HEK293 (cell line): Measurements from ENCODE around the gene ELF3.
A peak's percentile ranks its signal among the peaks of the same experiment; 100 is the strongest.

Source experiments
- EGR2 ChIP-seq: fragments of 450-650 bp; formaldehyde crosslinking; IDR thresholded peaks from 2 replicates; pipeline ENCODE4 v1.5.1; 2016; ENCODE audit warnings: low read depth, missing biosample characterization, missing genetic modification characterization
- KLF16 ChIP-seq: fragments of 450-650 bp; formaldehyde crosslinking; IDR thresholded peaks from 2 replicates; pipeline ENCODE4 v1.5.1; 2017; ENCODE audit warnings: missing biosample characterization, missing genetic modification characterization
- KLF9 ChIP-seq: fragments of 450-650 bp; formaldehyde crosslinking; IDR thresholded peaks from 2 replicates; pipeline ENCODE4 v1.5.1; 2016; ENCODE audit warnings: missing biosample characterization, missing genetic modification characterization, low read depth
- OSR2 ChIP-seq: fragments of 450-650 bp; formaldehyde crosslinking; IDR thresholded peaks from 2 replicates; pipeline ENCODE4 v1.5.1; 2016; ENCODE audit warnings: missing biosample characterization, missing genetic modification characterization
- PBX3 ChIP-seq: sonication (generic); formaldehyde crosslinking; IDR thresholded peaks from 2 replicates; pipeline ENCODE4 v1.8.1; 2022; ENCODE audit warnings: mild to moderate bottlenecking, moderate library complexity, missing genetic modification reagents
- SALL2 ChIP-seq: fragments of 450-650 bp; formaldehyde crosslinking; IDR thresholded peaks from 2 replicates; pipeline ENCODE4 v1.5.0; 2017; ENCODE audit warnings: missing biosample characterization, mild to moderate bottlenecking, missing genetic modification characterization, borderline replicate concordance
- SP7 ChIP-seq: fragments of 450-650 bp; formaldehyde crosslinking; IDR thresholded peaks from 2 replicates; pipeline ENCODE4 v1.5.1; 2016; ENCODE audit warnings: missing biosample characterization, missing genetic modification characterization
- TCF7L2 ChIP-seq: IDR thresholded peaks from 2 replicates; pipeline ENCODE4 v1.6.1; 2011; ENCODE audit warnings: low read depth, mild to moderate bottlenecking, inconsistent platforms, low read length, moderate library complexity, borderline replicate concordance
- YY2 ChIP-seq: fragments of 450-650 bp; formaldehyde crosslinking; IDR thresholded peaks from 2 replicates; pipeline ENCODE4 v1.5.1; 2016; ENCODE audit warnings: missing biosample characterization, missing genetic modification characterization
- ZEB2 ChIP-seq: fragments of 450-650 bp; formaldehyde crosslinking; IDR thresholded peaks from 2 replicates; pipeline ENCODE4 v1.5.1; 2016; ENCODE audit warnings: missing biosample characterization, missing genetic modification characterization
- ZFP3 ChIP-seq: fragments of 450-650 bp; formaldehyde crosslinking; IDR thresholded peaks from 2 replicates; pipeline ENCODE4 v1.5.1; 2016; ENCODE audit warnings: low read depth, missing biosample characterization, missing genetic modification characterization
- ZNF266 ChIP-seq: fragments of 450-650 bp; formaldehyde crosslinking; IDR thresholded peaks from 2 replicates; pipeline ENCODE4 v1.5.1; 2016; ENCODE audit warnings: missing biosample characterization, missing genetic modification characterization, low read depth
- ZNF350 ChIP-seq: fragments of 450-650 bp; formaldehyde crosslinking; IDR thresholded peaks from 2 replicates; pipeline ENCODE4 v1.5.0; 2017; ENCODE audit warnings: missing biosample characterization, mild to moderate bottlenecking, missing genetic modification characterization
- ZNF37A ChIP-seq: fragments of 450-650 bp; IDR thresholded peaks from 2 replicates; pipeline ENCODE4 v1.5.1; 2018; ENCODE audit warnings: missing biosample characterization, missing genetic modification characterization
- ZNF394 ChIP-seq: fragments of 450-650 bp; formaldehyde crosslinking; IDR thresholded peaks from 2 replicates; pipeline ENCODE4 v1.5.1; 2016; ENCODE audit warnings: missing biosample characterization, missing genetic modification characterization, mild to moderate bottlenecking, moderate library complexity, borderline replicate concordance
- ZNF488 ChIP-seq: fragments of 450-650 bp; formaldehyde crosslinking; IDR thresholded peaks from 2 replicates; pipeline ENCODE4 v1.5.1; 2016; ENCODE audit warnings: missing biosample characterization, missing genetic modification characterization
- ZNF548 ChIP-seq: fragments of 450-650 bp; formaldehyde crosslinking; IDR thresholded peaks from 2 replicates; pipeline ENCODE4 v1.5.1; 2016; ENCODE audit warnings: missing biosample characterization, missing genetic modification characterization
- ZNF549 ChIP-seq: fragments of 450-650 bp; IDR thresholded peaks from 2 replicates; pipeline ENCODE4 v1.5.1; 2018; ENCODE audit warnings: missing biosample characterization, missing genetic modification characterization, mild to moderate bottlenecking, inconsistent platforms, moderate library complexity
- ZNF571 ChIP-seq: fragments of 450-650 bp; formaldehyde crosslinking; IDR thresholded peaks from 2 replicates; pipeline ENCODE4 v1.5.0; 2017; ENCODE audit warnings: missing biosample characterization, missing genetic modification characterization
- ZNF621 ChIP-seq: fragments of 450-650 bp; formaldehyde crosslinking; IDR thresholded peaks from 2 replicates; pipeline ENCODE4 v1.5.1; 2017; ENCODE audit warnings: missing biosample characterization, missing genetic modification characterization
- ZNF654 ChIP-seq: fragments of 450-650 bp; formaldehyde crosslinking; IDR thresholded peaks from 2 replicates; pipeline ENCODE4 v1.5.1; 2016; ENCODE audit warnings: low read depth, missing biosample characterization, missing genetic modification characterization
- ZNF658 ChIP-seq: fragments of 450-650 bp; formaldehyde crosslinking; IDR thresholded peaks from 2 replicates; pipeline ENCODE4; 2016; ENCODE audit warnings: missing biosample characterization, missing genetic modification characterization
- ZXDB ChIP-seq: fragments of 450-650 bp; formaldehyde crosslinking; IDR thresholded peaks from 2 replicates; pipeline ENCODE4 v1.5.1; 2016; ENCODE audit warnings: missing biosample characterization, missing genetic modification characterization
- TF ChIP-seq, protein P1 (sequence below): fragments of 450-650 bp; formaldehyde crosslinking; IDR thresholded peaks from 2 replicates; pipeline ENCODE4 v1.5.1; 2016; ENCODE audit warnings: missing biosample characterization, missing genetic modification characterization, low read depth
- TF ChIP-seq, protein P2 (sequence below): fragments of 450-650 bp; formaldehyde crosslinking; IDR thresholded peaks from 2 replicates; pipeline ENCODE4 v1.5.1; 2017; ENCODE audit warnings: missing biosample characterization, missing genetic modification characterization
- TF ChIP-seq, protein P3 (sequence below): fragments of 450-650 bp; formaldehyde crosslinking; IDR thresholded peaks from 2 replicates; pipeline ENCODE4 v1.5.1; 2016; ENCODE audit warnings: missing biosample characterization, missing genetic modification characterization, borderline replicate concordance
- TF ChIP-seq, protein P4 (sequence below): fragments of 450-650 bp; formaldehyde crosslinking; IDR thresholded peaks from 2 replicates; pipeline ENCODE4 v1.5.1; 2016; ENCODE audit warnings: missing biosample characterization, missing genetic modification characterization

The ELF3 gene

DNA sequence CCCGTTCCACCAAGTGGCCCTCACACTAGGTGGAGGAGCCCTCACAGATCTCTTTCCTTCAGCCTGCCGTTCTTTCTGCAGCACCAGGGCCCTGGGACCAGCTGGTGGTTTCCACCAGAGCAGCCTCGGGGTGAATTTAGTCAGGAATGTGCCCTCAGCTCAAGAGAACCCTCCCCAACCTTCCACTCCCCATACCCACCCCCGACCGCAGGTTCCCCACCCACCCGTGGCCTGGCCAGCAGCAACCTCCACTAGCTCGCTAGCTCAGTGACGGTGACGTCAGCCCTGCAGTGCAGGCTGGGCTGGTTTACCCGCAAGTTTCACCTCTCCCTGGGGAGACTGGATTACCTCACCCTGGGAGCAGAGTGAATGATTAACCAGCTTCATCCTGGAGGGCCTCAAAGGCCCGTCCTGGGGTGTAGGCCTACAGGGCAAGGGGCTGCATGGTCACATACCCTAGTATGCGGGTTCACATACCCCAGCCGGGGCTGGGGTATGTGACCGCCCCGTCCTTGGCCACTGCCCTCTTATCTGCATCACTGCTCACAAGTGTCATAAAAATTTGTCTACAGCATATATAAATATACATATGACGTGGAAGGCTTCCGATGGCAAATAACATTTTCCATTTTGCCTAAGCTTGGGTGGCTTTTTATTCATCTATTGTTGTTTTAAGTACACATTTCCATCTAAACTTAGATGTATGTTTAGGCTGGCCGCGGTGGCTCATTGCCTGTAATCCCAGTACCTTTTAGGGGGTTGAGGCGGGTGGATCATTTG lies 24.5 kb downstream of the ELF3 start (continued):
- no peak for TF ChIP-seq SALL2 (tag by site-specific recombination)
- no peak for TF ChIP-seq ZNF37A (tag by site-specific recombination)
- TF ChIP-seq EGR2 (tag by site-specific recombination) = peak; percentile 46; the same call in 1 of the 2 replicates
- TF ChIP-seq PBX3 (CRISPR knock-in tag) = no peak
- no peak for TF ChIP-seq ZNF394 (tag by site-specific recombination)
- TF ChIP-seq ZNF549 = no peak
- no peak for TF ChIP-seq TCF7L2
- TF ChIP-seq, protein P1, sequence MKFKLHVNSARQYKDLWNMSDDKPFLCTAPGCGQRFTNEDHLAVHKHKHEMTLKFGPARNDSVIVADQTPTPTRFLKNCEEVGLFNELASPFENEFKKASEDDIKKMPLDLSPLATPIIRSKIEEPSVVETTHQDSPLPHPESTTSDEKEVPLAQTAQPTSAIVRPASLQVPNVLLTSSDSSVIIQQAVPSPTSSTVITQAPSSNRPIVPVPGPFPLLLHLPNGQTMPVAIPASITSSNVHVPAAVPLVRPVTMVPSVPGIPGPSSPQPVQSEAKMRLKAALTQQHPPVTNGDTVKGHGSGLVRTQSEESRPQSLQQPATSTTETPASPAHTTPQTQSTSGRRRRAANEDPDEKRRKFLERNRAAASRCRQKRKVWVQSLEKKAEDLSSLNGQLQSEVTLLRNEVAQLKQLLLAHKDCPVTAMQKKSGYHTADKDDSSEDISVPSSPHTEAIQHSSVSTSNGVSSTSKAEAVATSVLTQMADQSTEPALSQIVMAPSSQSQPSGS = peak; percentile 99
- TF ChIP-seq, protein P2, sequence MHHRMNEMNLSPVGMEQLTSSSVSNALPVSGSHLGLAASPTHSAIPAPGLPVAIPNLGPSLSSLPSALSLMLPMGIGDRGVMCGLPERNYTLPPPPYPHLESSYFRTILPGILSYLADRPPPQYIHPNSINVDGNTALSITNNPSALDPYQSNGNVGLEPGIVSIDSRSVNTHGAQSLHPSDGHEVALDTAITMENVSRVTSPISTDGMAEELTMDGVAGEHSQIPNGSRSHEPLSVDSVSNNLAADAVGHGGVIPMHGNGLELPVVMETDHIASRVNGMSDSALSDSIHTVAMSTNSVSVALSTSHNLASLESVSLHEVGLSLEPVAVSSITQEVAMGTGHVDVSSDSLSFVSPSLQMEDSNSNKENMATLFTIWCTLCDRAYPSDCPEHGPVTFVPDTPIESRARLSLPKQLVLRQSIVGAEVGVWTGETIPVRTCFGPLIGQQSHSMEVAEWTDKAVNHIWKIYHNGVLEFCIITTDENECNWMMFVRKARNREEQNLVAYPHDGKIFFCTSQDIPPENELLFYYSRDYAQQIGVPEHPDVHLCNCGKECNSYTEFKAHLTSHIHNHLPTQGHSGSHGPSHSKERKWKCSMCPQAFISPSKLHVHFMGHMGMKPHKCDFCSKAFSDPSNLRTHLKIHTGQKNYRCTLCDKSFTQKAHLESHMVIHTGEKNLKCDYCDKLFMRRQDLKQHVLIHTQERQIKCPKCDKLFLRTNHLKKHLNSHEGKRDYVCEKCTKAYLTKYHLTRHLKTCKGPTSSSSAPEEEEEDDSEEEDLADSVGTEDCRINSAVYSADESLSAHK = no peak
- TF ChIP-seq, protein P3, sequence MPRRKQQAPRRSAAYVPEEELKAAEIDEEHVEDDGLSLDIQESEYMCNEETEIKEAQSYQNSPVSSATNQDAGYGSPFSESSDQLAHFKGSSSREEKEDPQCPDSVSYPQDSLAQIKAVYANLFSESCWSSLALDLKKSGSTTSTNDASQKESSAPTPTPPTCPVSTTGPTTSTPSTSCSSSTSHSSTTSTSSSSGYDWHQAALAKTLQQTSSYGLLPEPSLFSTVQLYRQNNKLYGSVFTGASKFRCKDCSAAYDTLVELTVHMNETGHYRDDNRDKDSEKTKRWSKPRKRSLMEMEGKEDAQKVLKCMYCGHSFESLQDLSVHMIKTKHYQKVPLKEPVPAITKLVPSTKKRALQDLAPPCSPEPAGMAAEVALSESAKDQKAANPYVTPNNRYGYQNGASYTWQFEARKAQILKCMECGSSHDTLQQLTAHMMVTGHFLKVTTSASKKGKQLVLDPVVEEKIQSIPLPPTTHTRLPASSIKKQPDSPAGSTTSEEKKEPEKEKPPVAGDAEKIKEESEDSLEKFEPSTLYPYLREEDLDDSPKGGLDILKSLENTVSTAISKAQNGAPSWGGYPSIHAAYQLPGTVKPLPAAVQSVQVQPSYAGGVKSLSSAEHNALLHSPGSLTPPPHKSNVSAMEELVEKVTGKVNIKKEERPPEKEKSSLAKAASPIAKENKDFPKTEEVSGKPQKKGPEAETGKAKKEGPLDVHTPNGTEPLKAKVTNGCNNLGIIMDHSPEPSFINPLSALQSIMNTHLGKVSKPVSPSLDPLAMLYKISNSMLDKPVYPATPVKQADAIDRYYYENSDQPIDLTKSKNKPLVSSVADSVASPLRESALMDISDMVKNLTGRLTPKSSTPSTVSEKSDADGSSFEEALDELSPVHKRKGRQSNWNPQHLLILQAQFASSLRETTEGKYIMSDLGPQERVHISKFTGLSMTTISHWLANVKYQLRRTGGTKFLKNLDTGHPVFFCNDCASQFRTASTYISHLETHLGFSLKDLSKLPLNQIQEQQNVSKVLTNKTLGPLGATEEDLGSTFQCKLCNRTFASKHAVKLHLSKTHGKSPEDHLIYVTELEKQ = peak; percentile 55; the same call in 1 of the 2 replicates
- TF ChIP-seq KLF16 (tag by site-specific recombination) = 0 out of 2 replicates have a peak, but pooled peaks have one; percentile 8
- no peak for TF ChIP-seq ZNF571 (tag by site-specific recombination)
- peak; percentile 75 for TF ChIP-seq SP7 (tag by site-specific recombination)
- no peak for TF ChIP-seq ZFP3 (tag by site-specific recombination)
- no peak for TF ChIP-seq ZNF658
- no peak for TF ChIP-seq ZNF621 (tag by site-specific recombination)
- peak; percentile 83 for TF ChIP-seq ZEB2 (tag by site-specific recombination)
- no peak for TF ChIP-seq ZNF488 (tag by site-specific recombination)
- TF ChIP-seq ZNF350 (tag by site-specific recombination) = no peak
- TF ChIP-seq ZNF548 (tag by site-specific recombination) = no peak
- TF ChIP-seq OSR2 (tag by site-specific recombination) = peak; percentile 85
- no peak for TF ChIP-seq ZNF654 (tag by site-specific recombination)
- TF ChIP-seq KLF9 (tag by site-specific recombination) = peak; percentile 26; the same call in 1 of the 2 replicates
- no peak for TF ChIP-seq YY2 (tag by site-specific recombination)
- TF ChIP-seq ZNF266 (tag by site-specific recombination) = no peak
- TF ChIP-seq ZXDB = peak; percentile 54
- TF ChIP-seq, protein P4, sequence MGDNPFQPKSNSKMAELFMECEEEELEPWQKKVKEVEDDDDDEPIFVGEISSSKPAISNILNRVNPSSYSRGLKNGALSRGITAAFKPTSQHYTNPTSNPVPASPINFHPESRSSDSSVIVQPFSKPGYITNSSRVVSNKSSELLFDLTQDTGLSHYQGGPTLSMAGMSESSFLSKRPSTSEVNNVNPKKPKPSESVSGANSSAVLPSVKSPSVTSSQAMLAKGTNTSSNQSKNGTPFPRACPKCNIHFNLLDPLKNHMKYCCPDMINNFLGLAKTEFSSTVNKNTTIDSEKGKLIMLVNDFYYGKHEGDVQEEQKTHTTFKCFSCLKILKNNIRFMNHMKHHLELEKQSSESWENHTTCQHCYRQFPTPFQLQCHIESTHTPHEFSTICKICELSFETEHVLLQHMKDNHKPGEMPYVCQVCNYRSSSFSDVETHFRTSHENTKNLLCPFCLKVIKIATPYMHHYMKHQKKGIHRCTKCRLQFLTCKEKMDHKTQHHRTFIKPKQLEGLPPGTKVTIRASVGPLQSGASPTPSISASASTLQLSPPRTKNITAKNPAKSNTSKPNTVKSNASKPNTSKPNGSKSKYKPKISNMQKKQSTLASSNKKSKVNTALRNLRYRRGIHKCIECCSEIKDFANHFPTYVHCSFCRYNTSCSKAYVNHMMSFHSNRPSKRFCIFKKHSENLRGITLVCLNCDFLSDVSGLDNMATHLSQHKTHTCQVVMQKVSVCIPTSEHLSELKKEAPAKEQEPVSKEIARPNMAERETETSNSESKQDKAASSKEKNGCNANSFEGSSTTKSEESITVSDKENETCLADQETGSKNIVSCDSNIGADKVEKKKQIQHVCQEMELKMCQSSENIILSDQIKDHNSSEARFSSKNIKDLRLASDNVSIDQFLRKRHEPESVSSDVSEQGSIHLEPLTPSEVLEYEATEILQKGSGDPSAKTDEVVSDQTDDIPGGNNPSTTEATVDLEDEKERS (tag by site-specific recombination) = no peak
